Mucosa of rectum (tissue), 2 donors: ENCODE measurements around the gene BTBD3.

Experiments used
- H3K27ac ChIP-seq, 2 donors: one replicate each; pipeline ENCODE4 v1.7.0; 2013; ENCODE audit warnings: inconsistent platforms in 2 of 2, low read depth in 2 of 2, low read length in 2 of 2
- H3K27me3 ChIP-seq, 2 donors: one replicate each; pipeline ENCODE4 v1.7.0; 2013; ENCODE audit warnings: low read length in 2 of 2; ENCODE audit not compliant: control insufficient read depth in 2 of 2, insufficient read depth in 2 of 2
- H3K36me3 ChIP-seq, 2 donors: one replicate each; pipeline ENCODE4 v1.7.0; 2013; ENCODE audit warnings: low read length in 2 of 2; ENCODE audit not compliant: control insufficient read depth in 2 of 2, insufficient read depth in 2 of 2
- H3K4me1 ChIP-seq, 2 donors: one replicate each; pipeline ENCODE4 v1.7.0; 2013; ENCODE audit warnings: low read length in 2 of 2, mild to moderate bottlenecking in 1 of 2; ENCODE audit not compliant: control insufficient read depth in 2 of 2, insufficient read depth in 2 of 2
- H3K4me3 ChIP-seq, 2 donors: one replicate each; pipeline ENCODE4 v1.7.0; 2013; ENCODE audit warnings: low read length in 2 of 2
- H3K9ac ChIP-seq, 2 donors: one replicate each; pipeline ENCODE4 v1.7.0; 2013; ENCODE audit warnings: low read length in 2 of 2, low read depth in 1 of 2, mild to moderate bottlenecking in 1 of 2
- H3K9me3 ChIP-seq, 2 donors: one replicate each; pipeline ENCODE4 v1.7.0; 2013; ENCODE audit warnings: low read length in 2 of 2; ENCODE audit not compliant: control insufficient read depth in 2 of 2
- donor health status: healthy.
- donor health status: Normal muscosa, but diverticular disease.

Gene BTBD3

GRCh38 chr20:11958855-11959254 lies 41.2 kb downstream of the BTBD3 start:
- Histone ChIP-seq H3K36me3 (no peaks in the 10 kb centered on the region), H3K9ac (no peak overlapping the region), H3K4me3 (no peak overlapping the region), H3K27me3 (no peaks in the 10 kb centered on the region), H3K27ac (no peak overlapping the region), H3K4me1 (no peaks in the 10 kb centered on the region), H3K9me3 (no peaks in the 10 kb centered on the region)

GRCh38 chr20:11965602-11966001 lies 47.9 kb downstream of the BTBD3 start:
- Histone ChIP-seq H3K27me3 (no peaks in the 10 kb centered on the region), H3K9me3 (no peaks in the 10 kb centered on the region), H3K36me3 (no peaks in the 10 kb centered on the region), H3K27ac (no peak overlapping the region), H3K4me1 (peaks cover 0 to 2% of the 10 kb centered on the region in 2 donors), H3K4me3 (no peak overlapping the region), H3K9ac (no peak overlapping the region)

- Histone ChIP-seq H3K4me3 (no peak overlapping the region), H3K9me3 (no peaks in the 10 kb centered on the region), H3K9ac (no peak overlapping the region), H3K27me3 (no peaks in the 10 kb centered on the region), H3K27ac (no peak overlapping the region), H3K4me1 (peaks cover 0 to 2% of the 10 kb centered on the region in 2 donors), H3K36me3 (no peaks in the 10 kb centered on the region)
Measured at GRCh38 chr20:11966186-11966585, 48.5 kb downstream of the BTBD3 start.

GRCh38 chr20:11970243-11970836 lies 52.6 kb downstream of the BTBD3 start:
- Histone ChIP-seq H3K4me3 (no peak overlapping the region), H3K9me3 (no peaks in the 10 kb centered on the region), H3K4me1 (peaks cover 0 to 2% of the 10 kb centered on the region in 2 donors), H3K9ac (no peak overlapping the region), H3K27ac (no peak overlapping the region), H3K36me3 (no peaks in the 10 kb centered on the region), H3K27me3 (no peaks in the 10 kb centered on the region)

- Histone ChIP-seq H3K4me3 (no peak overlapping the region), H3K27me3 (no peaks in the 10 kb centered on the region), H3K36me3 (no peaks in the 10 kb centered on the region), H3K4me1 (peaks cover 0 to 2% of the 10 kb centered on the region in 2 donors), H3K9me3 (no peaks in the 10 kb centered on the region), H3K27ac (no peak overlapping the region), H3K9ac (no peak overlapping the region)
Measured at GRCh38 chr20:11972478-11972877, 54.8 kb downstream of the BTBD3 start.
